Endothelial cell of umbilical vein (primary cell): ENCODE results near the gene CFAP210. TPM values are rescaled to one million over a fixed set of nuclear protein-coding genes. Genes with fewer than 3 reads are reported as not detected.

ENCODE experiments used
- BruUV-seq: library from RNA; stranded (reverse); fragments of 400-500 nt; replicated peaks from 2 replicates; lab custom pipeline; 2021; lab: Mats Ljungman, UMichigan
- CTCF ChIA-PET: fragments of 300-600, 350-600 bp; sonication (Branson Sonifier 250); formaldehyde crosslinking; loops from one replicate; lab custom pipeline; 2021; ENCODE audit warnings: antibody characterized with exemption, inconsistent platforms; lab: Charles Lee
- POLR2A ChIA-PET: fragments of 300-600, 350-600 bp; sonication (Branson Sonifier 250); formaldehyde crosslinking; loops from one replicate; lab custom pipeline; 2021; ENCODE audit warnings: antibody characterized with exemption, inconsistent platforms; lab: Charles Lee
- DNase-seq: peaks from one replicate; pipeline ENCODE4 v3.0.0-alpha.2; 2011; ENCODE audit warnings: low read depth, low spot score
- FAIRE-seq: peaks from 2 replicates; lab custom pipeline; 2011; peaks lifted over from hg19 to GRCh38; lab: Jason Lieb, UNC
- H2AFZ ChIP-seq: 2 replicates; pipeline ENCODE4 v1.6.0; 2012; ENCODE audit warnings: low read depth, low read length, control low read depth, inconsistent platforms
- H3K27ac ChIP-seq: 2 replicates; pipeline ENCODE4 v1.5.1; 2011; ENCODE audit warnings: low read depth, mild to moderate bottlenecking, control low read depth, low read length, moderate library complexity; ENCODE audit not compliant: insufficient read depth
- H3K27me3 ChIP-seq, 2 experiments: 2 replicates each; pipeline versions ENCODE4 v1.6.0 to v1.6.1; 2011; ENCODE audit warnings: low read length in 2 of 2, mixed read lengths in 1 of 2; ENCODE audit not compliant: control insufficient read depth in 2 of 2, insufficient read depth in 2 of 2
- H3K36me3 ChIP-seq, 2 experiments: 2 replicates in 1 of 2; 3 replicates in 1 of 2; pipeline ENCODE4 v1.5.1; 2011; ENCODE audit warnings: low read length in 2 of 2, mild to moderate bottlenecking in 1 of 2, moderate library complexity in 1 of 2; ENCODE audit not compliant: control insufficient read depth in 2 of 2, insufficient read depth in 2 of 2; ENCODE audit errors: extremely low read depth in 1 of 2
- H3K4me1 ChIP-seq: 3 replicates; pipeline ENCODE4 v1.5.1; 2011; ENCODE audit warnings: mild to moderate bottlenecking, low read length; ENCODE audit not compliant: control insufficient read depth, insufficient read depth; ENCODE audit errors: extremely low read depth
- H3K4me2 ChIP-seq: 2 replicates; pipeline ENCODE4 v1.6.1; 2011; ENCODE audit warnings: low read length, control low read depth, mixed read lengths; ENCODE audit not compliant: insufficient read depth
- H3K4me3 ChIP-seq, 3 experiments: fragments of 200-600 bp in 1 of 3; sonication (generic), shearing (Covaris generic) in 1 of 3; replicated peaks in 1 of 3; 2 replicates each; pipeline ENCODE4 v1.5.1; 2011 to 2016; ENCODE audit warnings: control low read depth in 3 of 3, low read length in 3 of 3, mild to moderate bottlenecking in 2 of 3, inconsistent platforms in 1 of 3, low read depth in 1 of 3, moderate library complexity in 1 of 3; ENCODE audit not compliant: insufficient read depth in 1 of 3
- H3K79me2 ChIP-seq: 2 replicates; pipeline ENCODE4 v1.6.0; 2012; ENCODE audit warnings: low read length, inconsistent platforms; ENCODE audit not compliant: control insufficient read depth, insufficient read depth
- H3K9ac ChIP-seq: replicated peaks from 2 replicates; pipeline ENCODE3; 2011; ENCODE audit warnings: low read length, control low read depth; ENCODE audit not compliant: insufficient read depth; ENCODE audit errors: extremely low read depth
- H3K9me1 ChIP-seq: replicated peaks from 3 replicates; pipeline ENCODE4 v1.6.0; 2011; ENCODE audit warnings: mild to moderate bottlenecking, low read length; ENCODE audit not compliant: control insufficient read depth, insufficient read depth; ENCODE audit errors: extremely low read depth
- H3K9me3 ChIP-seq: replicated peaks from 2 replicates; pipeline ENCODE4 v1.5.1; 2012; ENCODE audit warnings: low read length, inconsistent platforms; ENCODE audit not compliant: control insufficient read depth, insufficient read depth
- H4K20me1 ChIP-seq: replicated peaks from 2 replicates; pipeline ENCODE3; 2011; ENCODE audit warnings: mild to moderate bottlenecking, low read length; ENCODE audit not compliant: control insufficient read depth, insufficient read depth; ENCODE audit errors: extremely low read depth
- FOS ChIP-seq: IDR thresholded peaks from 2 replicates; pipeline ENCODE4 v1.6.1; 2011; ENCODE audit warnings: mild to moderate bottlenecking, low read length, moderate library complexity, borderline replicate concordance; ENCODE audit not compliant: insufficient read depth
- GATA2 ChIP-seq: IDR thresholded peaks from 2 replicates; pipeline ENCODE4 v1.7.0; 2011; ENCODE audit warnings: low read depth, mild to moderate bottlenecking, moderate library complexity, mixed read lengths, low read length; ENCODE audit not compliant: insufficient read length, insufficient read depth
- JUN ChIP-seq: IDR thresholded peaks from 2 replicates; pipeline ENCODE4 v1.6.1; 2011; ENCODE audit warnings: borderline replicate concordance, low read depth; ENCODE audit not compliant: insufficient read length, insufficient read depth
- MAX ChIP-seq: IDR thresholded peaks from 2 replicates; pipeline ENCODE4 v1.6.1; 2011; ENCODE audit not compliant: insufficient read depth, insufficient read length
- MYC ChIP-seq: IDR thresholded peaks from one replicate; pipeline ENCODE4 v1.6.1; 2011; ENCODE audit warnings: mild to moderate bottlenecking, low read depth, low read length
- POLR2A ChIP-seq: IDR thresholded peaks from 2 replicates; pipeline ENCODE4 v1.6.1; 2012; ENCODE audit warnings: low read depth, mild to moderate bottlenecking, control low read depth, low read length
- POLR2AphosphoS5 ChIP-seq: IDR thresholded peaks from 2 replicates; pipeline ENCODE4 v1.6.1; 2012; ENCODE audit warnings: low read depth, mild to moderate bottlenecking, control low read depth, low read length, moderate library complexity; ENCODE audit not compliant: insufficient read depth
- dilution Hi-C: fragments of 300-500 bp; cut with MboI; formaldehyde crosslinking; loops from one replicate; pipeline ENCODE4 v1.15.0; 2019; ENCODE audit warnings: low sequenced_read_pairs; ENCODE audit not compliant: extremely low pct_ligation_motif_present
- intact Hi-C: fragments of 100-400 bp; cut with micrococcal nuclease; formaldehyde crosslinking; loops from one replicate; pipeline ENCODE4 v1.10.0; 2022
- polyA plus RNA-seq, 4 experiments: library from polyadenylated mRNA; depleted of rRNA in 3 of 4; stranded (reverse) in 3 of 4; unstranded in 1 of 4; fragments of >200 nt; gene quantifications; 2 replicates each; pipeline versions ENCODE4 v1.2.1 to v1.2.3, GENCODE V29; 2011 to 2012; ENCODE audit warnings: missing spikeins in 1 of 4
- total RNA-seq: library from RNA; stranded (reverse); gene quantifications from 2 replicates; pipeline ENCODE4 v1.2.3, GENCODE V29; 2021

The CFAP210 gene
- total and polyA plus RNA-seq, 2 donors (not counting 3 experiments of a cell fraction or from before 2014, with no cell fraction given): not detected

- dilution Hi-C loops (no loop called here), intact Hi-C loops (loop anchor here (1.0 to 2.0 kb wide), 3 partner anchors 11 to 22 kb away; partner anchors contain the start of genes CFAP210, KLHL23 and PHOSPHO2)
- no peaks in the 10 kb centered on the region for H3K9me1 ChIP-seq
- no peaks in the 10 kb centered on the region for H3K9me3 ChIP-seq
- H4K20me1 ChIP-seq: no peaks in the 10 kb centered on the region
- H2AFZ ChIP-seq: peak overlapping the region; percentile 22
- POLR2A ChIA-PET: no interaction called here
- H3K79me2 ChIP-seq: no peaks in the 10 kb centered on the region
- peak; percentile 72 for TF ChIP-seq FOS
- TF ChIP-seq POLR2AphosphoS5: peak; percentile 91
- no peak for TF ChIP-seq MAX
- TF ChIP-seq JUN: peak; percentile 77
- TF ChIP-seq GATA2: peak; percentile 56
- TF ChIP-seq POLR2A: peak; percentile 25
- TF ChIP-seq MYC: no peak
- no peak overlapping the region for H3K4me2 ChIP-seq
- no peak overlapping the region for H3K4me3 ChIP-seq
- BruUV-seq: no TSS peak
- no peaks in the 10 kb centered on the region for H3K27me3 ChIP-seq
- CTCF ChIA-PET: no interaction called here
- FAIRE-seq: peak; percentile 100
- H3K9ac ChIP-seq: no peak overlapping the region
- peak; percentile 94 for DNase-seq
- H3K27ac ChIP-seq: peak overlapping the region; percentile 47
- H3K4me1 ChIP-seq: peaks cover 15% of the 10 kb centered on the region
- no peaks in the 10 kb centered on the region for H3K36me3 ChIP-seq
These were observed 22.9 kb upstream of the CFAP210 start for GRCh38 chr2:169716938-169717690.
